Thyroid gland (tissue), 4 donors: Measurements from ENCODE around the gene DGKH.

Experiments
- POLR2A ChIP-seq, 2 donors: fragments of 450-650 bp; IDR thresholded peaks; one replicate each; pipeline ENCODE4 v1.6.1; 2017; ENCODE audit warnings: antibody characterized with exemption in 2 of 2, mild to moderate bottlenecking in 2 of 2, moderate library complexity in 1 of 2
- TF ChIP-seq, protein P1 (sequence below), 6 experiments: fragments of 200-600 bp in 3 of 6; fragments of 450-650 bp in 3 of 6; sonication (generic) in 3 of 6; IDR thresholded peaks; one replicate each; pipeline ENCODE4 v1.5.1; 2016 to 2019; ENCODE audit warnings: antibody characterized with exemption in 6 of 6, mild to moderate bottlenecking in 2 of 6, inconsistent platforms in 1 of 6, moderate library complexity in 1 of 6

DNA sequence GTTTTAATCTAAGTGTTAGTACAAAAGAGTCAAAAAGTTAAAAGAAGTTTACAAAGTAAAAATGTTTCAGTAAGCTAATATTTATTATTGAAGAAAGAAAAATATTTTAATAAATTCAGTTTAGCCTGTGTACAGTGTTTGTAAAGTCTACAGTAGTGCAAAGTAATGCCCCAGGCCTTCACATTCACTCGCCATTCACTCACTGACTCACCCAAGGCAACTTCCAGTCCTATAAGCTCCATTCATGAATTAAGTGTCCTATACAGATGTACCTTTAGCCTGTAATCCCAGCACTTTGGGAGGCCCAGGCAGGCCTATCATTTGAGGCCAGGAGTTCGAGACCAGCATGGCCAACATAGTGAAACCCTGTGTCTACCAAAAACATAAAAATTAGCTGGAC, 199.4 kb downstream of the DGKH start:
- TF ChIP-seq, protein P1, sequence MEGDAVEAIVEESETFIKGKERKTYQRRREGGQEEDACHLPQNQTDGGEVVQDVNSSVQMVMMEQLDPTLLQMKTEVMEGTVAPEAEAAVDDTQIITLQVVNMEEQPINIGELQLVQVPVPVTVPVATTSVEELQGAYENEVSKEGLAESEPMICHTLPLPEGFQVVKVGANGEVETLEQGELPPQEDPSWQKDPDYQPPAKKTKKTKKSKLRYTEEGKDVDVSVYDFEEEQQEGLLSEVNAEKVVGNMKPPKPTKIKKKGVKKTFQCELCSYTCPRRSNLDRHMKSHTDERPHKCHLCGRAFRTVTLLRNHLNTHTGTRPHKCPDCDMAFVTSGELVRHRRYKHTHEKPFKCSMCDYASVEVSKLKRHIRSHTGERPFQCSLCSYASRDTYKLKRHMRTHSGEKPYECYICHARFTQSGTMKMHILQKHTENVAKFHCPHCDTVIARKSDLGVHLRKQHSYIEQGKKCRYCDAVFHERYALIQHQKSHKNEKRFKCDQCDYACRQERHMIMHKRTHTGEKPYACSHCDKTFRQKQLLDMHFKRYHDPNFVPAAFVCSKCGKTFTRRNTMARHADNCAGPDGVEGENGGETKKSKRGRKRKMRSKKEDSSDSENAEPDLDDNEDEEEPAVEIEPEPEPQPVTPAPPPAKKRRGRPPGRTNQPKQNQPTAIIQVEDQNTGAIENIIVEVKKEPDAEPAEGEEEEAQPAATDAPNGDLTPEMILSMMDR (IDR thresholded peaks at IDR 0.05) = no peak
- TF ChIP-seq POLR2A (IDR thresholded peaks at IDR 0.05) = no peak
